Skin epidermis (tissue), 12 donors: ENCODE results near the gene HSDL2.
"Not testable (repeated sequence)": the region's sequence is repeated elsewhere in the genome, so short reads cannot be mapped to it uniquely, and the experiment has no call there.

Experiments
- H3K27ac ChIP-seq, 21 experiments: fragments of 200-600 bp; sonication (generic) in 11 of 21; one replicate each; pipeline ENCODE4 v1.5.0; 2020; ENCODE audit warnings: mild to moderate bottlenecking in 3 of 21, inconsistent platforms in 2 of 21, moderate library complexity in 2 of 21
- H3K4me3 ChIP-seq, 7 experiments: fragments of 200-600 bp; sonication (generic) in 2 of 7; one replicate each; pipeline ENCODE4 v1.5.0; 2020; ENCODE audit warnings: inconsistent platforms in 2 of 7, mild to moderate bottlenecking in 2 of 7, moderate library complexity in 1 of 7

Gene HSDL2

DNA sequence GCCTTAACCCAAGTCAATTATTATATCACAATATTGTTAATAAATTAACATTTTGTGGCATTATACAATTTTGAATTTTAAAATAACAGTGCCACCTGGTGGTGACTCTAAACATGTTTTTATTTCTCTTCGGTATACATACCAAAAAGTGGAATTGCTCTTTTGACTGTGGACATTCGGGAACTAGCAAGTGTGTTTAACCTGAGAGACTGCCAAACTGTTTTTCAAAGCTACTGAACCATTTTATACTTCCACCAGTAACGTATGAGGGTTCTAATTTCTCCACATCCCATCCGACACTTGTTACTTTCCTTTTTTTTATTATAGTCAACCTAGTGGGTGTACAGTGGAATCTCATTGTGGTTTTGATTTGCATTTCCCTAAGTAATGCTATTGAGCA, 18.3 kb upstream of the HSDL2 start:
- Histone ChIP-seq H3K4me3 (no peak overlapping the region), H3K27ac (no peak overlapping the region)

DNA sequence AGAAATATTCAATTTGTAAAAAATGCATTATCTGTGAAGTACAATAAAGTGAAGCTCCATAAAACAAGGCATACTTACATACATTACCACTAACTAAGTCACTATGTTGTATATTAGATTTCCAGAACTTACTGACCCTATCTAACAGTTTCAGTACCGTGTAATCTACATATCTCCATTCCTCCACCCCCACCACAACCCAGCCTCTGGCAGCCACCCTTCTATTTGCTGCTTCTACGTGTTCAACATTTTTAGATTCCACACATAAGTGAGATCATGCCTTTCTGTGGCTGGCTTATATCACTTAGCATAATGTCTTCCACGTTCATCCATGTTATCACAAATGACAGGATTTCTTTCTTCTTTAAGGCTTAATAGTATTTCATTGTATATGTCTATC, 15.1 kb upstream of the HSDL2 start:
- no peak overlapping the region for H3K27ac ChIP-seq

DNA sequence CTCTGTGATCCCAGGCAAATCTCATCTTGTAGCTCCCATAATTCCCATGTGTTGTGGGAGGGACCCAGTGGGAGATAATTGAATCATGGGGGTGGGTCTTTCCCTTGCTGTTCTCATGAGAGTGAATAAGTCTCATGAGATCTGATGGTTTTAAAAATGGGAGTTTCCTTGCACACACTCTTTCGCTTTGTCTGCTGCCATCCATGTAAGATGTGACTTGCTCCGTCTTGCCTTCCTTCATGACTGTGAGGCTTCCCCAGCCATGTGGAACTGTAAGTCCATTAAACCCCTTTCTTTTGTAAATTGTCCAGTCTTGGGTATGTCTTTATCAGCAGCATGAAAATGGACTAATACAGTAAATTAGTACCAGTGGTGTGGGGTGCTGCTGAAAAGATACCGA, 14.7 kb upstream of the HSDL2 start:
- H3K27ac ChIP-seq, H3K4me3 ChIP-seq: not testable (repeated sequence)

More for the DNA sequence above, 15.1 kb upstream of the HSDL2 start:
- H3K4me3 ChIP-seq = no peak overlapping the region

- Histone ChIP-seq H3K27ac (no peak overlapping the region), H3K4me3 (no peak overlapping the region)
These were observed 13.3 kb upstream of the HSDL2 start for GRCh38 chr9:112366591-112366990.

DNA sequence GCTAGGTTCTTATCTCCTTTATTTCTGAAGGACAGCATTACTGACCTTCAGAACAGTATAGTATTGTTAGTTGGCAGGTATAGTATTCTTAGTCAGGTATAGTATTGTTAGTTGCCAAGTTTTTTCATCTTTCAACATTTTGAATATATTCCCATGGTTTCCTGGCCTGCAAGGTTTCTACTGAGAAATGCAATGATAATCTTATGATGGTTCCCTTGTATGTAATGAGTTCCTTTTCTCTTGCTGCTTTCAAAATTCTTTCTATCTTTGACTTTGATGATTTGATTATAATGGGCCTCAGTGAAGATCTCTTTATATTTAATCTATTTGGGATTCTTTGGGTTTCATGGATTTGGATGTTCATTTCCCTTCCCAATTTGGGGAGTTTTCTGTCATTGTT, 12.4 kb upstream of the HSDL2 start:
- H3K4me3 ChIP-seq = no peak overlapping the region
- no peak overlapping the region for H3K27ac ChIP-seq

DNA sequence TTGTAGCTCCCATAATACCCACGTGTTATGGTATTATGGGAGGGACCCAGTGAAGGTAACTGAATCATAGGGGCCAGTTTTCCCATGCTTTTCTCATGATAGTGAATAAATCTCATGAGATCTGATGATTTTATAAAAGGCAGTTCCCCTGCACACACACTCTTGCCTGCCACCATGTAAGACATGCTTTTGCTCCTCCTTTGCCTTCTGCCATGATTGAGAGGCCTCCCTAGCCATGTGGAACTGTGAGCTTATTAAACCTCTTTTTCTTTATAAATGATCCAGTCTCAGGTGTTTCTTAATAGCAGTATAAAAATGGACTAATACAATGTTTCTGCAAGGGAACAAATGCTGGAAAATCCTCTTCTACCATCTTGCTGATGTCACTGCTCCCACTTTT, 10.1 kb upstream of the HSDL2 start:
- Histone ChIP-seq H3K27ac (no peak overlapping the region), H3K4me3 (no peak overlapping the region)

- Histone ChIP-seq H3K4me3 (no peak overlapping the region), H3K27ac (no peak overlapping the region)
These were observed 8.8 kb upstream of the HSDL2 start for GRCh38 chr9:112371060-112371459.

DNA sequence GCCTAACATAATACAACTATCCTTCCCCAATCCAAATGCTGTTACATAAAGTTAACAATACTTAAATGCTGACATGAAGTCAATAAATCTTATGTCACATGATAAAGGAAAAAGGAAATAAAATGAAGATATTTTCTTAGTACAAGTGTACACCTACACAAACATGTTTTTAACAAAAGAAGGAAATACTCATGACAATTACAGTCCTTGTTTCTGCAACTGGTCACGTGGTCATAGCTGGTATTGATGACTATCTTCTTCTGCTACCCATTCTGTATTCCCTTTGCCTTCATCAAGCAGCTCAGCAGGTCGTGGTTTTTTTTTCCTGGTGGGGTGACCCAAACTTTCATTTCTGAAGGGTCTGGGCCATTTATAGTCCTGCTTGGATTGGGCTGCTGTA, 6.2 kb upstream of the HSDL2 start:
- not testable (repeated sequence) for H3K27ac ChIP-seq, H3K4me3 ChIP-seq

DNA sequence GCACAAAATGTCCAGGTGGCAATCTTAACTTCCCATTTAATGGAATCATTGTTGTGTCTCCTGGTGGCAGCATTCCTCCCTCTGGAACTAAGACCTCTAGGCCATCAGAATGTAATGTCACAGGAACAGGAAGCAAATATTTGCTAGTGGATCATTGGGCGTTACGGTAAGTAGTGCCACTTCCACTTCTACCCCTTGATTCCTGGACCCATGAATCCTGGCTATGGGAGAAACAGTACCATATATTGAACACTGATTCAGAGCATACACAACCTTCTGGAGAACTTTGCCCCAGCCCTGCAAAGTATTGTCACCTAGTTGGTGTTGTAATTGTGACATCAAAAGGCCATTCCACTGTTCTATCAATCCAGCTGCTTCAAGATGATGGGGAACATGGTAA, 5.7 kb upstream of the HSDL2 start:
- H3K4me3 ChIP-seq, H3K27ac ChIP-seq: not testable (repeated sequence)

GRCh38 chr9:112375361-112375760, 4.5 kb upstream of the HSDL2 start:
- Histone ChIP-seq H3K27ac (no peak overlapping the region), H3K4me3 (no peak overlapping the region)

DNA sequence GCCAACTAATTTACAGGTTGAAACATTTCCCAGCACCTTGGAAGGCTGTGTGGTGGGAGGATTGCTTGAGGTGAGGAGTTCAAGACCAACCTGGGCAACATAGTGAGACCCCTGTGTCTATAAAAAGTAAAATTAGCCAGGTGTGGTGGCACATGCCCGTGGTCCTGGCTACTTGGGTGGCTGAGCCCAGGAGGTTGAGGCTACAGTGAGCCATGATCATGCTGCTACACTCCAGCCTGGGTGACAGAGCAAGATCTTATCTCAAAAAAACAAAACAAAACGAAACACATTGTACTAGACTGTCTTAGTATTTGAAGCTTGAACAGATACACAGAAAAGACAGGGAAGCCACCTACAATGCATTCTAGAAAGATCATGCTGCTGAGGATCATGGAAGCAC, 2.8 kb upstream of the HSDL2 start:
- Histone ChIP-seq H3K27ac (no peak overlapping the region), H3K4me3 (no peak overlapping the region)

- Histone ChIP-seq H3K4me3 (peak overlapping the region in 1 of 7 experiments; percentile 70), H3K27ac (peak overlapping the region in 1 of 21 experiments; percentile 94)
These were observed 2.1 kb upstream of the HSDL2 start for GRCh38 chr9:112377684-112378327.

GRCh38 chr9:112378328-112379176, 1.4 kb upstream of the HSDL2 start:
- H3K27ac ChIP-seq = peak overlapping the region in 20 of 21 experiments; percentile 84 to 98 (median 94)
- peak overlapping the region; percentile 58 to 91 (median 70) for H3K4me3 ChIP-seq

DNA sequence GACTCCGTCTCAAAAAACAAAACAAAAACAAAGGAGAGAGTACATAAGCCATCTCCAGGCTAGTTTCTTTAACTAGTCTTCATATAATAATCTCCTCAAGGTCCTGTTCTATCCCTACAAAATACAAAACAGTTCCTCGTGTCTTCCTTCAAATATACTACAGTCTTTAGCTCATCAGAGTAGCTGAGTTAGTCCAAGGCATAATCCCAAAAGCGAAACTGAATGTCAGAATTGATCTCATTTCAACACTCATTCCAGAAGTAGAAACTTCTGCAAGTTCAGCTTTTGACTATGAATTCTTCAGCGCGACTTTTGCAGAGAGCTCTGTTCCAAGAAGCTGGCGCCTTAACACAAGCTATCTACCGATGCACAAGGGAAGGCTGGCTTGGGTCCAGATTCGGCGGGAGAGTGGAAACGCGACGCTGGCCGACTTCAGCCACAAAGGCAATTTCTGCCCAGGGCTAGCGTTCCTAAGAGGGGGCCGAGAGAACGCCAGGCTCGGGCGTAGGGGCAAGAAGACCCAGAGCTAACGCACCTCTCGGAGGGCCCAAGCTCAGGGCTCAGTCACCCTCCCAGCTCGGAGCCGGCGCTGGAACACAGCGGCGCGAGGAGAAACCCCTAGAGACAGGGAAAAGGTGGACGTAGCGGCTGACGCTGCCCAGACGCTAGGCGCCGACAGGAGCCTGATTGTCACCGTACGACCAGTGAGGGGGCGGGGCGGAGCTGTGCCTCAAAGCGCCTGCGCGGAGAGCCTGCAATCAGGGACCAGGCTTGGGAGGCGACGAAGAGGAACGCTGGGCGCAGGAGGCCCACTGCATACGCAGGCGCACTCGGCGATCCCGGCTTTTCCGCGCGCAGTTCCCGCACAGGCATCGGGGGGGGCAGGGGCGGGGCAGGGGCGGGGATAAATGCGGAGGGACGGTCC, 469 bp upstream of the HSDL2 start:
- peak overlapping the region; percentile 58 to 91 (median 70) for H3K4me3 ChIP-seq
- H3K27ac ChIP-seq = peak overlapping the region; percentile 76 to 98 (median 94)

DNA sequence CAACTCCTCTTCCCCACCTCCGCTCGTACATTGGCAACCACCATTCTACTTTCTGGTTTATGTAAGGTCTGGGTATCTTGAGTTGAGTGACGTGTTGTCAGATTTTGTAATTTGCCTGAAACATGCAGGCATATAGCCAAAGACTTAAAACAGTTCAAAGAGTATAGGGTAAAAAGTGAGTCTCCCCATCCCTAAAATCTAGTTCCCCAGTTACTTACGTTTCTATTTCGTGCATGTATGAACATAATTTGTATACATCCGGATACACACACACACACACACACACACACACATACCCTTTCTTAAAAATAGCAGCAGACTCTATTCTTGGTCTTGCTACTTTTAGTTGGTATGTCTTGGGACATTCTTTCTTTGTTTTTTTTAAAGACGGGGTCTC, 915 bp downstream of the HSDL2 start:
- Histone ChIP-seq H3K4me3 (peak overlapping the region; percentile 58 to 91 (median 70)), H3K27ac (peak overlapping the region in 14 of 21 experiments; percentile 87 to 96 (median 94))

DNA sequence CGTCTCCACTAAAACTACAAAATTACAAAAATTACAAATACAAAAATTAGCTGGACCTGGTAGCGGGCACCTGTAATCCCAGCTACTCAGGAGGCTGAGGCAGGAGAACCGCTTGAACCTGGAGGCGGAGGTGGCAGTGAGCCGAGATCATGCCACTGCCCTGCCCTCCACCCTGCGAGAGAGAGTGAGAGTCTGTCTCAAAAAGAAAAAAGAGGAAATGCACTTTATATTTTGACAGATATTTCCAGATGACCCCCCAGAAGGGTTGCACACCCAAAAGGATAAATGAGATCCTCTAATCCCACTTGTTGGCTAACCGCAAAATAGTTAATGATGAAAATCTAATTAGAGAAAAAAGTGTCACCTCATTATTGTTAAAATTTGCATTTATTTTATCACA, 2.2 kb downstream of the HSDL2 start:
- no peak overlapping the region for H3K4me3 ChIP-seq
- no peak overlapping the region for H3K27ac ChIP-seq

DNA sequence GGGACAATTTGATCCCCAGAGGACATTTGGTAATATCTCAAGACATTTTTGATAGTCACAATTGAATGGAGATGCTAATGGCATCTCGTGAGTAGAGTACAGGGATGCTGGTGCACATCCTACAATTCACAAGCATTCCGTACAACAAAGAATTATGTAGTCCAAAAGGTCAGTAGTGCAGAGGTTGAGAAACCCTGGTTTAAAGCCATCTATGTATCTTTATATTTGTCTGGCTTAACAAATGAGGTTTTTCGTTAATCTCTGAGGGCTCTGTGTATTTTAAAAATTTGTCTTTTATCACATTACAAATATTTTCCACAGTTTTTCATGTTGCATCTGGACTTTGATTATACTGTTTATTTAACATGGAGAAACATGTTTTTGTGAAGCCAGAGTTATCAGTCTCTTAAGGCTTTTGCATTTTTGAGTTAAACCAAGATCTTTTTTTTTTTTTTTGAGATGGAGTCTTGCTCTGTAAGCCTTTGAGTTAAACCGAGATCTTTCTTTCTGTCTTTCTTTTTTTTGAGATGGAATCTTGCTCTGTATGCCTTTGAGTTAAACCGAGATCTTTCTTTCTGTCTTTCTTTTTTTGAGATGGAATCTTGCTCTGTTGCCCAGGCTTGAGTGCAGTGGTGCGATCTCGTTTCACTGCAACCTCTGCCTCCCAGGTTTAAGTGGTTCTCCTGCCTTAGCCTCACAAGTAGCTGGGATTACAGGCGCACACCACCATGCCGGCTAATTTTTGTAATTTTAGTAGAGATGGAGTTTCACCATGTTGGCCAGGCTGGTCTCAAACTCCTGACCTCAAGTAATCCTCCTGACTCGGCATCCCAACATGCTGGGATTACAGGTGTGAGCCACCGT, 2.8 kb downstream of the HSDL2 start:
- Histone ChIP-seq H3K27ac (no peak overlapping the region), H3K4me3 (no peak overlapping the region)

GRCh38 chr9:112384219-112384618, 4.3 kb downstream of the HSDL2 start:
- no peak overlapping the region for H3K27ac ChIP-seq
- no peak overlapping the region for H3K4me3 ChIP-seq

DNA sequence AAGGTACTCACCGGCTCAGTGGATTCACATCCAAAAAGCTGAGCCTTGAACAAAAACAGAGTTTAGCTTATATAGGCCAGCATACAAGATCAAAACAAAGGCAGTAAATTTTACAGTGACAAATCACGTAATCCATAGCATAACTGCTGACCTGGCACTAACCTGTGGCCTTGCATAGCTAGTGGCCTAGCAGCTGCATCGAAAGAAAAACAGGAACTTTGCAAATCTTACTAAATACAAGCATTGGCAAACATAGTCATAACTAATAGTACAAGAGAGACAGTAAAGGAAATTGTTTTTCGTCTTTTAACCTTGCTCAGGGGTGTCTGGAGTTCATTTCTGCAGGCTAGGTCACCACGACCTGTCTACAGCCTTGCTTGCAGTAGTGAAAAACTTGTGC, 4.8 kb downstream of the HSDL2 start:
- Histone ChIP-seq H3K4me3 (no peak overlapping the region), H3K27ac (peak overlapping the region in 1 of 21 experiments; percentile 27)
